CD4-positive, alpha-beta T cell treated with Interleukin-4 for 1 hour (primary cell): Measurements from ENCODE around the gene OPN3.
"Not testable (repeated sequence)": the region's sequence is repeated elsewhere in the genome, so short reads cannot be mapped to it uniquely, and the experiment has no call there.

Experiments
- DNase-seq, 2 donors: peaks; one replicate each; pipeline ENCODE4 v3.0.0-alpha.2; 2020 to 2022

OPN3 gene

GRCh38 chr1:241640149-241640866 lies at the start of gene OPN3, which contains the start of gene CHML:
OPN3 (minus strand) TSS chr1:241640369; CDS start chr1:241640254, 115 bp downstream.
CHML (minus strand) TSS chr1:241640369; CDS start chr1:241635766, 4,603 bp downstream.
- peak; percentile 92 to 93 for DNase-seq

- DNase-seq: no peak
Measured at GRCh38 chr1:241688940-241689368, 48.8 kb upstream of the OPN3 start.

- no peak for DNase-seq
Measured at GRCh38 chr1:241684108-241684507, 43.9 kb upstream of the OPN3 start.

- DNase-seq: no peak
Measured at GRCh38 chr1:241682921-241683320, 42.8 kb upstream of the OPN3 start.

GRCh38 chr1:241681861-241682448 lies 41.8 kb upstream of the OPN3 start:
- DNase-seq: not testable (repeated sequence)

- DNase-seq: no peak
Measured at GRCh38 chr1:241679961-241680360, 39.8 kb upstream of the OPN3 start.

GRCh38 chr1:241679404-241679803 lies 39.2 kb upstream of the OPN3 start:
- DNase-seq: no peak

GRCh38 chr1:241678536-241678935 lies 38.4 kb upstream of the OPN3 start:
- no peak for DNase-seq

GRCh38 chr1:241677201-241677600 lies 37.0 kb upstream of the OPN3 start:
- DNase-seq: peak in 1 of 2 donors; percentile 69

GRCh38 chr1:241675983-241676382 lies 35.8 kb upstream of the OPN3 start:
- DNase-seq: no peak

- DNase-seq: no peak
Measured at GRCh38 chr1:241674805-241675384, 34.7 kb upstream of the OPN3 start.

GRCh38 chr1:241672301-241672700 lies 32.1 kb upstream of the OPN3 start:
- DNase-seq: no peak

GRCh38 chr1:241666419-241666818 lies 26.2 kb upstream of the OPN3 start:
- DNase-seq: no peak

- no peak for DNase-seq
Measured at GRCh38 chr1:241660424-241660972, 20.3 kb upstream of the OPN3 start.

- DNase-seq: not testable (repeated sequence)
Measured at GRCh38 chr1:241659016-241659415, 18.8 kb upstream of the OPN3 start.

- no peak for DNase-seq
Measured at GRCh38 chr1:241658081-241658793, 18.1 kb upstream of the OPN3 start.

- no peak for DNase-seq
Measured at GRCh38 chr1:241654641-241655040, 14.5 kb upstream of the OPN3 start.

- no peak for DNase-seq
Measured at GRCh38 chr1:241654019-241654418, 13.8 kb upstream of the OPN3 start.

GRCh38 chr1:241652012-241652411 lies 11.8 kb upstream of the OPN3 start, which contains the start of gene WDR64:
WDR64 (plus strand) TSS chr1:241652281; CDS start chr1:241652485, 204 bp downstream.
- no peak for DNase-seq

- DNase-seq: no peak
Measured at GRCh38 chr1:241648159-241648558, 8.0 kb upstream of the OPN3 start.

GRCh38 chr1:241647658-241648057 lies 7.5 kb upstream of the OPN3 start:
- DNase-seq: no peak

- no peak for DNase-seq
Measured at GRCh38 chr1:241646201-241646600, 6.0 kb upstream of the OPN3 start.

- no peak for DNase-seq
Measured at GRCh38 chr1:241645199-241645598, 5.0 kb upstream of the OPN3 start.
